Endothelial cell of umbilical vein (primary cell): ENCODE measurements around the gene PTBP3. TPM values are rescaled to one million over a fixed set of nuclear protein-coding genes. Genes with fewer than 3 reads are reported as not detected.
A peak's percentile ranks its signal among the peaks of the same experiment; 100 is the strongest.

Experiments used
- BruUV-seq: library from RNA; stranded (reverse); fragments of 400-500 nt; replicated peaks from 2 replicates; lab custom pipeline; 2021; lab: Mats Ljungman, UMichigan
- CTCF ChIA-PET: fragments of 300-600, 350-600 bp; sonication (Branson Sonifier 250); formaldehyde crosslinking; loops from one replicate; lab custom pipeline; 2021; ENCODE audit warnings: antibody characterized with exemption, inconsistent platforms; lab: Charles Lee
- POLR2A ChIA-PET: fragments of 300-600, 350-600 bp; sonication (Branson Sonifier 250); formaldehyde crosslinking; loops from one replicate; lab custom pipeline; 2021; ENCODE audit warnings: antibody characterized with exemption, inconsistent platforms; lab: Charles Lee
- DNase-seq: peaks from one replicate; pipeline ENCODE4 v3.0.0-alpha.2; 2011; ENCODE audit warnings: low read depth, low spot score
- FAIRE-seq: peaks from 2 replicates; lab custom pipeline; 2011; peaks lifted over from hg19 to GRCh38; lab: Jason Lieb, UNC
- H2AFZ ChIP-seq: 2 replicates; pipeline ENCODE4 v1.6.0; 2012; ENCODE audit warnings: low read depth, low read length, control low read depth, inconsistent platforms
- H3K27ac ChIP-seq: 2 replicates; pipeline ENCODE4 v1.5.1; 2011; ENCODE audit warnings: low read depth, mild to moderate bottlenecking, control low read depth, low read length, moderate library complexity; ENCODE audit not compliant: insufficient read depth
- H3K27me3 ChIP-seq, 2 experiments: 2 replicates each; pipeline versions ENCODE4 v1.6.0 to v1.6.1; 2011; ENCODE audit warnings: low read length in 2 of 2, mixed read lengths in 1 of 2; ENCODE audit not compliant: control insufficient read depth in 2 of 2, insufficient read depth in 2 of 2
- H3K36me3 ChIP-seq, 2 experiments: 2 replicates in 1 of 2; 3 replicates in 1 of 2; pipeline ENCODE4 v1.5.1; 2011; ENCODE audit warnings: low read length in 2 of 2, mild to moderate bottlenecking in 1 of 2, moderate library complexity in 1 of 2; ENCODE audit not compliant: control insufficient read depth in 2 of 2, insufficient read depth in 2 of 2; ENCODE audit errors: extremely low read depth in 1 of 2
- H3K4me1 ChIP-seq: 3 replicates; pipeline ENCODE4 v1.5.1; 2011; ENCODE audit warnings: mild to moderate bottlenecking, low read length; ENCODE audit not compliant: control insufficient read depth, insufficient read depth; ENCODE audit errors: extremely low read depth
- H3K4me2 ChIP-seq: 2 replicates; pipeline ENCODE4 v1.6.1; 2011; ENCODE audit warnings: low read length, control low read depth, mixed read lengths; ENCODE audit not compliant: insufficient read depth
- H3K4me3 ChIP-seq, 3 experiments: fragments of 200-600 bp in 1 of 3; sonication (generic), shearing (Covaris generic) in 1 of 3; replicated peaks in 1 of 3; 2 replicates each; pipeline ENCODE4 v1.5.1; 2011 to 2016; ENCODE audit warnings: control low read depth in 3 of 3, low read length in 3 of 3, mild to moderate bottlenecking in 2 of 3, inconsistent platforms in 1 of 3, low read depth in 1 of 3, moderate library complexity in 1 of 3; ENCODE audit not compliant: insufficient read depth in 1 of 3
- H3K79me2 ChIP-seq: 2 replicates; pipeline ENCODE4 v1.6.0; 2012; ENCODE audit warnings: low read length, inconsistent platforms; ENCODE audit not compliant: control insufficient read depth, insufficient read depth
- H3K9ac ChIP-seq: replicated peaks from 2 replicates; pipeline ENCODE3; 2011; ENCODE audit warnings: low read length, control low read depth; ENCODE audit not compliant: insufficient read depth; ENCODE audit errors: extremely low read depth
- H3K9me1 ChIP-seq: replicated peaks from 3 replicates; pipeline ENCODE4 v1.6.0; 2011; ENCODE audit warnings: mild to moderate bottlenecking, low read length; ENCODE audit not compliant: control insufficient read depth, insufficient read depth; ENCODE audit errors: extremely low read depth
- H3K9me3 ChIP-seq: replicated peaks from 2 replicates; pipeline ENCODE4 v1.5.1; 2012; ENCODE audit warnings: low read length, inconsistent platforms; ENCODE audit not compliant: control insufficient read depth, insufficient read depth
- H4K20me1 ChIP-seq: replicated peaks from 2 replicates; pipeline ENCODE3; 2011; ENCODE audit warnings: mild to moderate bottlenecking, low read length; ENCODE audit not compliant: control insufficient read depth, insufficient read depth; ENCODE audit errors: extremely low read depth
- EZH2 ChIP-seq: IDR thresholded peaks from 2 replicates; pipeline ENCODE4 v1.6.1; 2012; ENCODE audit warnings: borderline replicate concordance, low read depth, mild to moderate bottlenecking, moderate library complexity, low read length, inconsistent platforms; ENCODE audit not compliant: severe bottlenecking
- FOS ChIP-seq: IDR thresholded peaks from 2 replicates; pipeline ENCODE4 v1.6.1; 2011; ENCODE audit warnings: mild to moderate bottlenecking, low read length, moderate library complexity, borderline replicate concordance; ENCODE audit not compliant: insufficient read depth
- GATA2 ChIP-seq: IDR thresholded peaks from 2 replicates; pipeline ENCODE4 v1.7.0; 2011; ENCODE audit warnings: low read depth, mild to moderate bottlenecking, moderate library complexity, mixed read lengths, low read length; ENCODE audit not compliant: insufficient read length, insufficient read depth
- JUN ChIP-seq: IDR thresholded peaks from 2 replicates; pipeline ENCODE4 v1.6.1; 2011; ENCODE audit warnings: borderline replicate concordance, low read depth; ENCODE audit not compliant: insufficient read length, insufficient read depth
- MYC ChIP-seq: IDR thresholded peaks from one replicate; pipeline ENCODE4 v1.6.1; 2011; ENCODE audit warnings: mild to moderate bottlenecking, low read depth, low read length
- POLR2A ChIP-seq: IDR thresholded peaks from 2 replicates; pipeline ENCODE4 v1.6.1; 2012; ENCODE audit warnings: low read depth, mild to moderate bottlenecking, control low read depth, low read length
- POLR2AphosphoS5 ChIP-seq: IDR thresholded peaks from 2 replicates; pipeline ENCODE4 v1.6.1; 2012; ENCODE audit warnings: low read depth, mild to moderate bottlenecking, control low read depth, low read length, moderate library complexity; ENCODE audit not compliant: insufficient read depth
- dilution Hi-C: fragments of 300-500 bp; cut with MboI; formaldehyde crosslinking; loops from one replicate; pipeline ENCODE4 v1.15.0; 2019; ENCODE audit warnings: low sequenced_read_pairs; ENCODE audit not compliant: extremely low pct_ligation_motif_present
- intact Hi-C: fragments of 100-400 bp; cut with micrococcal nuclease; formaldehyde crosslinking; loops from one replicate; pipeline ENCODE4 v1.10.0; 2022
- polyA plus RNA-seq, 4 experiments: library from polyadenylated mRNA; depleted of rRNA in 3 of 4; stranded (reverse) in 3 of 4; unstranded in 1 of 4; fragments of >200 nt; gene quantifications; 2 replicates each; pipeline versions ENCODE4 v1.2.1 to v1.2.3, GENCODE V29; 2011 to 2012; ENCODE audit warnings: missing spikeins in 1 of 4
- total RNA-seq: library from RNA; stranded (reverse); gene quantifications from 2 replicates; pipeline ENCODE4 v1.2.3, GENCODE V29; 2021
- TF ChIP-seq, protein P1 (sequence below), 2 donors: IDR thresholded peaks; 1 replicate in 1 of 2; 2 replicates in 1 of 2; pipeline ENCODE4 v1.5.1; 2011; ENCODE audit warnings: low read length in 2 of 2, mild to moderate bottlenecking in 2 of 2, moderate library complexity in 2 of 2, control low read depth in 1 of 2, inconsistent platforms in 1 of 2, low read depth in 1 of 2; ENCODE audit not compliant: insufficient read depth in 1 of 2; ENCODE audit errors: extremely low read depth in 1 of 2
- TF ChIP-seq, protein P2 (sequence below): IDR thresholded peaks from 2 replicates; pipeline ENCODE4 v1.6.1; 2011; ENCODE audit not compliant: insufficient read depth, insufficient read length

The PTBP3 gene
- total and polyA plus RNA-seq, 2 donors (not counting 3 experiments of a cell fraction or from before 2014, with no cell fraction given): 42.4 to 75.0 TPM

DNA sequence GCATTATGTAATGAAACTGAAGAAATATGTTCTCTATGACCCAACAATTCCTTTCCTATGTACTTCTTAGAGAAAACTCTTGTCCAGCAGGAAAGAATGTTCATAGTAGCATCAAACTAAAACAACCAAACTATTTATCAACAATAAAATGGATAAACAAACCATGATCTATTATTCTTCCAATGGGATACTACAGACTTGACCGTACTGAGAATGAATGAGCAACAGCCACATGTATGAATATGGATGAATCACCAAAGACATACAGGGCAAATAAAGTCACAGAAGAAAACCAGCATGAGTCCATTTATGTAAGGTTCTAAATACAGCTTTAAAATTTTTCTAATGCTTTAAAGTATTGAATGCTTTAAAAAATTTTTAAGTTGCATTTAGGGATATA is 84.7 kb downstream of the PTBP3 start:
- intact Hi-C loops: no loop called here
- POLR2A ChIA-PET: no interaction called here
- no peaks in the 10 kb centered on the region for H3K9me3 ChIP-seq
- dilution Hi-C loops: no loop called here
- TF ChIP-seq, protein P1, sequence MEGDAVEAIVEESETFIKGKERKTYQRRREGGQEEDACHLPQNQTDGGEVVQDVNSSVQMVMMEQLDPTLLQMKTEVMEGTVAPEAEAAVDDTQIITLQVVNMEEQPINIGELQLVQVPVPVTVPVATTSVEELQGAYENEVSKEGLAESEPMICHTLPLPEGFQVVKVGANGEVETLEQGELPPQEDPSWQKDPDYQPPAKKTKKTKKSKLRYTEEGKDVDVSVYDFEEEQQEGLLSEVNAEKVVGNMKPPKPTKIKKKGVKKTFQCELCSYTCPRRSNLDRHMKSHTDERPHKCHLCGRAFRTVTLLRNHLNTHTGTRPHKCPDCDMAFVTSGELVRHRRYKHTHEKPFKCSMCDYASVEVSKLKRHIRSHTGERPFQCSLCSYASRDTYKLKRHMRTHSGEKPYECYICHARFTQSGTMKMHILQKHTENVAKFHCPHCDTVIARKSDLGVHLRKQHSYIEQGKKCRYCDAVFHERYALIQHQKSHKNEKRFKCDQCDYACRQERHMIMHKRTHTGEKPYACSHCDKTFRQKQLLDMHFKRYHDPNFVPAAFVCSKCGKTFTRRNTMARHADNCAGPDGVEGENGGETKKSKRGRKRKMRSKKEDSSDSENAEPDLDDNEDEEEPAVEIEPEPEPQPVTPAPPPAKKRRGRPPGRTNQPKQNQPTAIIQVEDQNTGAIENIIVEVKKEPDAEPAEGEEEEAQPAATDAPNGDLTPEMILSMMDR (IDR thresholded peaks at IDR 0.05; ENCODE audit: extremely low read depth in 1 of 2, insufficient read depth in 1 of 2, low read depth in 1 of 2, low read length in 2 of 2): no peak
- TF ChIP-seq FOS (peak; percentile 30), JUN (peak; percentile 34)
- no peaks in the 10 kb centered on the region for H3K36me3 ChIP-seq
- peaks cover 34% of the 10 kb centered on the region for H3K4me1 ChIP-seq
- H3K4me2 ChIP-seq: peak overlapping the region; percentile 98
- no peaks in the 10 kb centered on the region for H3K9me1 ChIP-seq
- DNase-seq (peak; percentile 57), FAIRE-seq (no peak)
- H3K4me3 ChIP-seq: peak overlapping the region in 2 of 3 experiments; percentile 41 to 73
- peak overlapping the region; percentile 86 for H3K9ac ChIP-seq
- H3K79me2 ChIP-seq: peaks cover 22% of the 10 kb centered on the region
- no peaks in the 10 kb centered on the region for H3K27me3 ChIP-seq
- no peak overlapping the region for H2AFZ ChIP-seq
- CTCF ChIA-PET: interaction anchor here (1.0 to 2.7 kb wide), 2 partner anchors 13 to 85 kb away, joined by 5 to 10 read pairs; partner anchors contain the start of gene PTBP3
- no peaks in the 10 kb centered on the region for H4K20me1 ChIP-seq
- BruUV-seq: no TSS peak
- peak overlapping the region; percentile 92 for H3K27ac ChIP-seq

DNA sequence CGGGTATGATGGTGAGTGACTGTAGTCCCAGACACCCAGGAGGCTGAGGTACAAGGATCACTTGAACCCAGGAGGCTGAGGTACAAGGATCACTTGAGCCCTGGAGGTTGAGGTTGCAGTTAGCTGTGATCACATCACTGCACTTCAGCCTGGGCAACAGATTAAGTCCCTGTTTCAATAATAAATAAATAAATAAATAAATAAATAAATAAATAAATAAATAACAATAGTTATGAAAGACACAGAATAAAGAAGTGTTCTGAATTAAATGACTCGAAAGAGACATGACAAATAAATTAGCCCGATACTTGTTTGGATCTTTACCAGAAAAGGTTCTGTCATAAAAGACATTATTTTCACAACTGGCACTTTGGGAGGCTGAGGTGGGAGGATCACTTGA is 86.3 kb downstream of the PTBP3 start:
- Histone ChIP-seq H3K36me3 (no peaks in the 10 kb centered on the region), H3K9me1 (no peaks in the 10 kb centered on the region), H3K4me2 (no peak overlapping the region), H3K27me3 (no peaks in the 10 kb centered on the region), H3K79me2 (peaks cover 17% of the 10 kb centered on the region), H3K4me3 (no peak overlapping the region), H3K9ac (no peak overlapping the region), H3K9me3 (no peaks in the 10 kb centered on the region), H3K27ac (no peak overlapping the region), H3K4me1 (peaks cover 34% of the 10 kb centered on the region), H2AFZ (no peak overlapping the region), H4K20me1 (no peaks in the 10 kb centered on the region)
- FAIRE-seq: no peak
- CTCF ChIA-PET: no interaction called here
- TF ChIP-seq, protein P1 (IDR thresholded peaks at IDR 0.05; ENCODE audit: extremely low read depth in 1 of 2, insufficient read depth in 1 of 2, low read depth in 1 of 2, low read length in 2 of 2): no peak
- TF ChIP-seq GATA2: no peak
- TF ChIP-seq FOS: no peak
- no peak for TF ChIP-seq POLR2A
- TF ChIP-seq, protein P2, sequence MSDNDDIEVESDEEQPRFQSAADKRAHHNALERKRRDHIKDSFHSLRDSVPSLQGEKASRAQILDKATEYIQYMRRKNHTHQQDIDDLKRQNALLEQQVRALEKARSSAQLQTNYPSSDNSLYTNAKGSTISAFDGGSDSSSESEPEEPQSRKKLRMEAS: no peak
- no peak for TF ChIP-seq POLR2AphosphoS5
- TF ChIP-seq MYC: no peak
- TF ChIP-seq JUN: no peak
- no peak for TF ChIP-seq EZH2
- no peak for DNase-seq
- no TSS peak for BruUV-seq
- POLR2A ChIA-PET: no interaction called here
- intact Hi-C loops: no loop called here
- dilution Hi-C loops: no loop called here
